Fibroblast of the aortic adventitia (primary cell): ENCODE data around the gene TTLL4. TPM values are rescaled to one million over a fixed set of nuclear protein-coding genes. Genes with fewer than 3 reads are reported as not detected.
"Not testable (repeated sequence)": the region's sequence is repeated elsewhere in the genome, so short reads cannot be mapped to it uniquely, and the experiment has no call there.

Experiments
- DNase-seq: peaks from one replicate; pipeline ENCODE4 v3.0.0-alpha.2; 2010; ENCODE audit warnings: low read depth
- H3K4me3 ChIP-seq: 2 replicates; pipeline ENCODE4 v1.5.1; 2011; ENCODE audit warnings: low read depth, mild to moderate bottlenecking, control low read depth, low read length, moderate library complexity
- total RNA-seq: library from RNA; depleted of rRNA; stranded (reverse); fragments of >200 nt; gene quantifications from 2 replicates; pipeline ENCODE4 v1.2.3, GENCODE V29; 2012; ENCODE audit warnings: low replicate concordance
- TF ChIP-seq, protein P1 (sequence below): IDR thresholded peaks from 2 replicates; pipeline ENCODE4 v1.5.1; 2011; ENCODE audit warnings: mild to moderate bottlenecking, low read length, control low read depth, inconsistent platforms; ENCODE audit not compliant: insufficient read depth

TTLL4 gene
- total RNA-seq, 1 donor, result 14.2 TPM

DNA sequence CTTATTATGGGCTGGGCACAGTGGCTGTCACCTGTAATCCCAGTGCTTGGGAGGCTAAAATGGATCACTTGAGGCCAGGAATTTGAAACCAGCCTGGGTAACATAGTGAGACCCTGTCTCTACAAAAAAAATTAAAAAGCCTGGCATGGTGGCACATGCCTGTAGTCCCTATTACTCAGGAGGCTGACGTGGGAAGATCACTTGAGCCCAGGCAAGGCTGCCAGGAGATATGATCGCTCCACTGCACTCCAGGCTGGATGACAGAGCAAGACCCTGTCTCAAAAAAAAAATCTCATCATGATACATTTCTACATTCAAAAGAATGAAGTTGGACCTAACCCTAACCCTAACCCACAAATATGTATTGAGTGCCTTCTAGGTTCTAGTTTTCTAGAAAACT is 51.2 kb downstream of the TTLL4 start:
- no peak for DNase-seq
- no peak overlapping the region for H3K4me3 ChIP-seq
- TF ChIP-seq, protein P1, sequence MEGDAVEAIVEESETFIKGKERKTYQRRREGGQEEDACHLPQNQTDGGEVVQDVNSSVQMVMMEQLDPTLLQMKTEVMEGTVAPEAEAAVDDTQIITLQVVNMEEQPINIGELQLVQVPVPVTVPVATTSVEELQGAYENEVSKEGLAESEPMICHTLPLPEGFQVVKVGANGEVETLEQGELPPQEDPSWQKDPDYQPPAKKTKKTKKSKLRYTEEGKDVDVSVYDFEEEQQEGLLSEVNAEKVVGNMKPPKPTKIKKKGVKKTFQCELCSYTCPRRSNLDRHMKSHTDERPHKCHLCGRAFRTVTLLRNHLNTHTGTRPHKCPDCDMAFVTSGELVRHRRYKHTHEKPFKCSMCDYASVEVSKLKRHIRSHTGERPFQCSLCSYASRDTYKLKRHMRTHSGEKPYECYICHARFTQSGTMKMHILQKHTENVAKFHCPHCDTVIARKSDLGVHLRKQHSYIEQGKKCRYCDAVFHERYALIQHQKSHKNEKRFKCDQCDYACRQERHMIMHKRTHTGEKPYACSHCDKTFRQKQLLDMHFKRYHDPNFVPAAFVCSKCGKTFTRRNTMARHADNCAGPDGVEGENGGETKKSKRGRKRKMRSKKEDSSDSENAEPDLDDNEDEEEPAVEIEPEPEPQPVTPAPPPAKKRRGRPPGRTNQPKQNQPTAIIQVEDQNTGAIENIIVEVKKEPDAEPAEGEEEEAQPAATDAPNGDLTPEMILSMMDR, result no peak

DNA sequence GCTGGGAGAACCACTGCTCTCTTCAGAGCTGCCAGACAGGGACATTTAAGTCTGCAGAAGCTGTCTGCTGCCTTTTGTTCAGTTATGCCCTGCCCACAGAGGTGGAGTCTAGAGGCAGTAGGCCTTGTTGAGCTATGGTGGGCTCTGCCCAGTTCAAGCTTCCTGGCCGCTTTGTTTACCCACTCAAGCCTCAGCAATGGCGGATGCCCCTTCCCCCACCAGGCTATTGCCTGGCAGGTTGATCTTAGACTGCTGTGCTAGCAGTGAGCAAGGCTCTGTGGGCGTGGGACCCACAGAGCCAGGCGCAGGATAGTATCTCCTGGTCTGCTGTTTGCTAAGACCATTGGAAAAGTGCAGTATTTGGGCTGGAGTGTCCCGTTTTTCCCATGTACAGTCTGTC is 62.1 kb downstream of the TTLL4 start:
- not testable (repeated sequence) for DNase-seq, H3K4me3 ChIP-seq

DNA sequence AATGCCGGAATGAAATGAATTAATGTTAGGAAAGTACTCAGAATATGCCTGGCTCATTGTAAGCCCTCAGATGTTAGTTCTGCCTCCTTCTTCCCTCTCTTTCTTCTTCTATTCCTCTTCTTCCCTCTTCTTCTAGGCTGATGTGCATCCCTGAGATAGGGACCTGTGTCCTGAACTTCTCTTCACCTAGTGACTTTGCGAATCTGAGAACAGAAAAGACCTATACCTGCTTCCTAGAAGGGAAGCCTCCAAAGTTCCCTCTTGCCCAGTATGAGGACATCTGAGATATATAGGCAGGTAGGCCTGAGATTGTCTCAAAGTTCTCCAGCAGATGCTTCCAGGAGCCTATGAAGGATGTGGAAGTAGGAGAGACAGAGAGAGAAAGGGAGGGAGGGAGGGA is 63.2 kb downstream of the TTLL4 start:
- TF ChIP-seq, protein P1, result no peak
- no peak for DNase-seq
- no peak overlapping the region for H3K4me3 ChIP-seq

DNA sequence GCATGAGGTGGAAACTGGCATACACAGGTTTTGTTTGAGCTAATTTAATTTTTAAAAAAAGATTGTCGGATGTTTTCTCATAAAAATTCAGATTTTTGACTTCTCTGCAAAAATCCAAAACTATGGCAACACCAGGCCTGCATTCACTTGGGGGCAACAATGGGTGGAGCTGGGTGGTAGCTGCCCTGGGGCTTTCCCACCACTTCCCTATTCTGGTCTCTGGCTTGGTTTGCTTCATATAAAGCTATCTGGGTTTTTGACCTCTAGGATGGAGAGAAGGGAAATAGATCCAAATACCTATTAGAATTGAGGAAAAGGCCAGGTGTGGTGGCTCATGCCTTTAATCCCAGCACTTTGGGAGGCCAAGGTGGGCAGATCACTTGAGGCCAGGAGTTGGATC is 65.9 kb downstream of the TTLL4 start:
- no peak for DNase-seq
- no peak overlapping the region for H3K4me3 ChIP-seq
- TF ChIP-seq, protein P1, result no peak

DNA sequence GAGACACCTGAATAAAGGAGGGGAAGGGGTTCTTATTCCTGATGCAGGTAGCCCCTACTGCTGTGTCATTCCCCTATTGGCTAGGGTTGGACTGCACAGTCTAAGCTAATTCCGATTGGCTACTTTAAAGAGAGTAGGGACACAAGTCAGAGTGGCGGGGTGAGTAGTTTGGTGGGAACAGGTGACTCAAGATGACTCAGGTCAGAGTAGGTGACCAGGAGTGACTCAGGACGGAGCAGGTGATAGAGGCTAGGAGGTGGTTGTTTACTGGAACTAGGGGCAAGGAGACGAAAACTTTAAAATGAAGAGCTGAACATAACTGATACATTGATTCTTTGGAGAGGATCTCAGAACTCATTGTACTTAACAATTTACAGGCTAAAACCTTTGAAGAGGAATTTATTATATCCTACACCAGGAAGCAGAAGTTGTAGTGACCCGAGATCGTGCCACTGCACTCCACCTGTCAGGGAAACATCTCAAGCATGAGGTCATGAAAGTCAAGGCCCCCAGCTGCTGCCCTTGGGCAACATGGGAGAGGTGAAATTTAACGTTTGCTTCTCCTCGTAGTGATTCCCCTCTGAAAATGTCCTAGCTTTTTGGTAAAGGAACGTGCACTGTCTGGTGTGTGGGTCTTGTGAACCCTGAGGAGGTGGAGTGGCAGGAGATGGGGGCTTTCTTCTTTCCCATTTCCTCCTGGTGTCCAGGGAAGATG is 66.8 kb downstream of the TTLL4 start:
- DNase-seq, result no peak
- no peak overlapping the region for H3K4me3 ChIP-seq
- TF ChIP-seq, protein P1, result no peak

DNA sequence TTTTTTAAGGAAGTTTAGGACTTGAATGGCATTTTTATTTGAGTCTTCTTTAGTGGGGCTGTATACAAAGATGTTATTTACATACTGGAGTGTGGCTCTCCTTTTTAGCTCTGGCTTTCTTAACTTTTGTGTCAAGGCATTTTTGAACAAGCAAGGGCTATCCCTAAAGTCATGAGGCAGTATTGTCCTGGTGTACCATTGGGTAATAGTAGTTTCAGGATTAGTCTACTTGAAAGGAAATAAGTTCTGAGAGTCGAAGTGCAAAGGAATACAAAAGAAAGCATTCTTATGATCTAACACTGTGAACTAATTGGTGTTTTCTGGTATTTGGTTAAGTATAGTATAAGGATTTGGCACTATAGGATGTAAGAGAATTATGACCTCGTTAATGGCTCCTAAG is 69.4 kb downstream of the TTLL4 start:
- TF ChIP-seq, protein P1, result no peak
- no peak overlapping the region for H3K4me3 ChIP-seq
- no peak for DNase-seq

DNA sequence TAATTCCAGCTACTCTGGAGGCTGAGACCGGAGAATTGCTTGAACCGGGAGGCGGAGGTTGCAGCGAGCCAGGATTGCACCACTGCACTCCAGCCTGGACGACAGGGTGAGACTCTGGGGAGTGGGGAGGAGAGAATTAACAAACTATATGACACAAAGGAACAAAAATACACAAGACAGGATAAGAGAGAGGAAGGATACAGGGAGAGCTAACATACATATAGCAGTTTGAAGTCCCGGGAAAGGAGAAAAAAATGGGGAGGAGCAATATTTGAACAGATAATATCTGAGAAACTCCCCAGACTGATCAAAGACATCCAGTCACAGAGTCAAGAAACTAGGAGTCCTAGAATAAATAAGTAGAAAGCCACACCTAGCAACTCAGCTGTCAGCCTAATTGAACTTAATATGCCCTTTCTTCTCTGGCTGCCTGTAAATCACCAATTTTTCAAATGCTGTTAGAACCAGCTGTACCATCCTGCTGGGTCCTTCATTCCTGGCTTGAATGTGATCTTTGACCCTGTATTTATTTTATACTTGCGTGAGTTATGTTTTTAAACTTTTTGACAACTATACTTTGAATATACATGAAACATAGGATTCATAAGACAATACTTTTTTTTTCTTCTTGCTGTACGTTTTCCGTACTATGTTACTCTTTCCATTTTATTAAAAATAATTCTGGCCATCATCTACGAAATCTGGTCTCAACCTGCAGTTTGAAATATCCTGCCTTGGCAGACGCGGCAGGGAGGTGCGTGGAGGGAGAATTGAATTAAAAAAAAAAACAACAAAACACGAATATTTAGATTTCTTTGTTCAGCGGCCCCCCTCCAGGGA is 70.4 kb downstream of the TTLL4 start:
- DNase-seq, result peak; percentile 7
- peak overlapping the region; percentile 55 for H3K4me3 ChIP-seq
- TF ChIP-seq, protein P1, result no peak
